NCI-H1105 (cell line): ENCODE measurements around the gene CUL7.

ENCODE experiments used
- DNase-seq: peaks from one replicate; lab custom pipeline; 2025; lab: John Stamatoyannopoulos, UW

The CUL7 gene

GRCh38 chr6:43077333-43077809, 23.7 kb upstream of the CUL7 start:
- DNase-seq: no peak

- DNase-seq: peak; percentile 39
Observed at GRCh38 chr6:43076464-43077332, 23.0 kb upstream of the CUL7 start.

- DNase-seq: peak; percentile 86
Observed at GRCh38 chr6:43075670-43076463, 22.2 kb upstream of the CUL7 start, which contains the start of gene PTK7. Gene PTK7, plus strand, starts transcription at chr6:43076314. Its CDS starts 175 bp downstream, at chr6:43076489.

GRCh38 chr6:43074847-43075669, 21.4 kb upstream of the CUL7 start:
- DNase-seq: no peak

- DNase-seq: peak; percentile 13
Observed at GRCh38 chr6:43070028-43070632, 16.5 kb upstream of the CUL7 start.

- DNase-seq: no peak
Observed at GRCh38 chr6:43062818-43063217, 9.2 kb upstream of the CUL7 start.

- DNase-seq: no peak
Observed at GRCh38 chr6:43061861-43062260, 8.2 kb upstream of the CUL7 start.

- DNase-seq: no peak
Observed at GRCh38 chr6:43060755-43061633, 7.3 kb upstream of the CUL7 start.

- DNase-seq: no peak
Observed at GRCh38 chr6:43060034-43060754, 6.5 kb upstream of the CUL7 start.

GRCh38 chr6:43059168-43060033, 5.8 kb upstream of the CUL7 start, which contains the start of the genes KLC4 and MRPL2:
Gene KLC4, plus strand, starts transcription at chr6:43059631. Its CDS starts 1,705 bp downstream, at chr6:43061336.
Gene MRPL2, minus strand, starts transcription at chr6:43059434. Its CDS starts 53 bp downstream, at chr6:43059381.
- DNase-seq: peak; percentile 98

- DNase-seq: no peak
Observed at GRCh38 chr6:43058531-43058930, 4.9 kb upstream of the CUL7 start.

GRCh38 chr6:43055966-43056365, 2.3 kb upstream of the CUL7 start:
- DNase-seq: no peak

- DNase-seq: no peak
Observed at GRCh38 chr6:43054206-43054943, 724 bp upstream of the CUL7 start.

- no peak for DNase-seq
Observed at GRCh38 chr6:43052842-43053544, 658 bp downstream of the CUL7 start.

- DNase-seq: no peak
Observed at GRCh38 chr6:43052225-43052841, 1.3 kb downstream of the CUL7 start.

- no peak for DNase-seq
Observed at GRCh38 chr6:43050981-43051380, 2.7 kb downstream of the CUL7 start.

GRCh38 chr6:43047998-43048397, 5.7 kb downstream of the CUL7 start:
- DNase-seq: no peak
